H9 (cell line): ENCODE results near the gene LCMT2. TPM values are rescaled to one million over a fixed set of nuclear protein-coding genes. Genes with fewer than 3 reads are reported as not detected.

Experiments
- DNase-seq: peaks from one replicate; pipeline ENCODE4 v3.0.0-alpha.2; 2017
- H2AFZ ChIP-seq: one replicate; pipeline ENCODE4 v1.6.1; 2013; ENCODE audit warnings: mild to moderate bottlenecking, low read length, control low read depth, moderate library complexity
- H2AK5ac ChIP-seq: 2 replicates; pipeline ENCODE4 v1.6.1; 2013; ENCODE audit warnings: low read length, control low read depth, mixed read lengths; ENCODE audit not compliant: insufficient read length
- H2BK120ac ChIP-seq: one replicate; pipeline ENCODE4 v1.6.1; 2013; ENCODE audit warnings: low read depth, mild to moderate bottlenecking, low read length, control low read depth, inconsistent platforms; ENCODE audit not compliant: poor library complexity, severe bottlenecking
- H2BK12ac ChIP-seq: 2 replicates; pipeline ENCODE4 v1.6.1; 2013; ENCODE audit warnings: low read length, control low read depth, mixed read lengths, low read depth; ENCODE audit not compliant: insufficient read length
- H2BK15ac ChIP-seq: 2 replicates; pipeline ENCODE4 v1.6.1; 2013; ENCODE audit warnings: low read depth, low read length, control low read depth
- H2BK20ac ChIP-seq: one replicate; pipeline ENCODE4 v1.6.1; 2013; ENCODE audit warnings: low read depth, mild to moderate bottlenecking, low read length, control low read depth, inconsistent platforms; ENCODE audit not compliant: poor library complexity, severe bottlenecking
- H2BK5ac ChIP-seq: 2 replicates; pipeline ENCODE4 v1.6.1; 2013; ENCODE audit warnings: low read length, control low read depth, mixed read lengths; ENCODE audit not compliant: insufficient read length
- H3K14ac ChIP-seq: 2 replicates; pipeline ENCODE4 v1.6.1; 2013; ENCODE audit warnings: low read length, control low read depth; ENCODE audit not compliant: insufficient read depth
- H3K18ac ChIP-seq: 2 replicates; pipeline ENCODE4 v1.6.1; 2013; ENCODE audit warnings: low read depth, mild to moderate bottlenecking, mixed read lengths, low read length, control low read depth; ENCODE audit not compliant: insufficient read length
- H3K23ac ChIP-seq: 2 replicates; pipeline ENCODE4 v1.6.1; 2013; ENCODE audit warnings: low read length, control low read depth, mixed read lengths, low read depth; ENCODE audit not compliant: insufficient read length
- H3K23me2 ChIP-seq: 2 replicates; pipeline ENCODE4 v1.6.1; 2013; ENCODE audit warnings: low read depth, mild to moderate bottlenecking, mixed read lengths, low read length, control low read depth; ENCODE audit not compliant: insufficient read length, poor library complexity, severe bottlenecking
- H3K27ac ChIP-seq: 2 replicates; pipeline ENCODE4 v1.5.1; 2013; ENCODE audit warnings: low read length, control low read depth, mixed read lengths, low read depth; ENCODE audit not compliant: insufficient read length
- H3K27me3 ChIP-seq: 2 replicates; pipeline ENCODE4 v1.6.1; 2013; ENCODE audit warnings: low read length, control low read depth, inconsistent platforms; ENCODE audit not compliant: insufficient read depth
- H3K4ac ChIP-seq: 2 replicates; pipeline ENCODE4 v1.6.1; 2013; ENCODE audit warnings: low read depth, mild to moderate bottlenecking, control low read depth, inconsistent platforms, low read length, moderate library complexity
- H3K4me1 ChIP-seq: 2 replicates; pipeline ENCODE4 v1.6.1; 2013; ENCODE audit warnings: low read length, control low read depth, inconsistent platforms; ENCODE audit not compliant: insufficient read depth
- H3K4me2 ChIP-seq: 2 replicates; pipeline ENCODE4 v1.6.1; 2013; ENCODE audit warnings: low read length, control low read depth, mixed read lengths; ENCODE audit not compliant: insufficient read length, insufficient read depth
- H3K56ac ChIP-seq: 2 replicates; pipeline ENCODE4 v1.6.1; 2013; ENCODE audit warnings: low read depth, mild to moderate bottlenecking, mixed read lengths, low read length, control low read depth; ENCODE audit not compliant: insufficient read length
- H3K79me1 ChIP-seq: 2 replicates; pipeline ENCODE4 v1.6.1; 2013; ENCODE audit warnings: low read depth, mild to moderate bottlenecking, moderate library complexity, low read length, control low read depth, inconsistent platforms; ENCODE audit not compliant: insufficient read depth, poor library complexity, severe bottlenecking
- H3K79me2 ChIP-seq: 2 replicates; pipeline ENCODE4 v1.6.1; 2013; ENCODE audit warnings: low read length, control low read depth, inconsistent platforms; ENCODE audit not compliant: insufficient read depth
- H3K9ac ChIP-seq: 2 replicates; pipeline ENCODE4 v1.6.1; 2013; ENCODE audit warnings: low read length, control low read depth, mixed read lengths; ENCODE audit not compliant: insufficient read length; ENCODE audit errors: extremely low read depth
- H3K9me3 ChIP-seq: one replicate; pipeline ENCODE4 v1.6.1; 2013; ENCODE audit warnings: low read depth, low read length, inconsistent platforms; ENCODE audit not compliant: control insufficient read depth
- H3T11ph ChIP-seq: one replicate; pipeline ENCODE4 v1.6.1; 2013; ENCODE audit warnings: mild to moderate bottlenecking, low read length, control low read depth, inconsistent platforms
- H4K20me1 ChIP-seq: one replicate; pipeline ENCODE4 v1.6.1; 2013; ENCODE audit not compliant: control insufficient read depth, insufficient read length, insufficient read depth
- H4K5ac ChIP-seq: 2 replicates; pipeline ENCODE4 v1.6.1; 2013; ENCODE audit warnings: low read depth, mild to moderate bottlenecking, mixed read lengths, low read length, control low read depth; ENCODE audit not compliant: insufficient read length
- H4K8ac ChIP-seq: replicated peaks from 2 replicates; pipeline ENCODE4 v1.6.1; 2013; ENCODE audit warnings: low read length, control low read depth, mixed read lengths, low read depth; ENCODE audit not compliant: insufficient read length
- H4K91ac ChIP-seq: 2 replicates; pipeline ENCODE4 v1.6.1; 2013; ENCODE audit warnings: low read depth, mild to moderate bottlenecking, moderate library complexity, mixed read lengths, low read length, control low read depth; ENCODE audit not compliant: insufficient read length
- H3K27ac Mint-ChIP-seq, 3 experiments: 2 replicates in 2 of 3; 3 replicates in 1 of 3; pipeline ENCODE4 v1.8.0; 2020 to 2021; ENCODE audit warnings: mixed read lengths in 3 of 3, mild to moderate bottlenecking in 1 of 3, moderate library complexity in 1 of 3
- H3K27me3 Mint-ChIP-seq: 2 replicates; pipeline ENCODE4 v1.8.0; 2021; ENCODE audit warnings: low read depth, mild to moderate bottlenecking, moderate library complexity, mixed read lengths
- H3K36me3 Mint-ChIP-seq, 3 experiments: 2 replicates in 2 of 3; 3 replicates in 1 of 3; pipeline ENCODE4 v1.8.0; 2020 to 2021; ENCODE audit warnings: low read depth in 3 of 3, mixed read lengths in 3 of 3; ENCODE audit not compliant: insufficient read depth in 1 of 3
- H3K4me1 Mint-ChIP-seq, 2 experiments: 2 replicates each; pipeline ENCODE4 v1.8.0; 2020; ENCODE audit warnings: mixed read lengths in 2 of 2
- H3K4me3 Mint-ChIP-seq, 2 experiments: 2 replicates in 1 of 2; 3 replicates in 1 of 2; pipeline ENCODE4 v1.8.0; 2020 to 2021; ENCODE audit warnings: mild to moderate bottlenecking in 2 of 2, mixed read lengths in 2 of 2, moderate library complexity in 1 of 2
- H3K9me3 Mint-ChIP-seq, 2 experiments: 2 replicates in 1 of 2; 3 replicates in 1 of 2; pipeline ENCODE4 v1.8.0; 2020; ENCODE audit warnings: mild to moderate bottlenecking in 2 of 2, mixed read lengths in 2 of 2, moderate library complexity in 1 of 2
- WGBS: extraction: QIAGEN DNeasy Blood & Tissue Kit; methylation state at CpG from one replicate; pipeline ENCODE4 v1.1.7; 2013; ENCODE audit warnings: missing lambda C conversion rate, low lambda C conversion rate, mixed read lengths; ENCODE audit not compliant: insufficient read length; ENCODE audit errors: extremely low coverage; 5-methylcytosine and 5-hydroxymethylcytosine counted together
- total RNA-seq: library from RNA; stranded (reverse); gene quantifications from 2 replicates; pipeline ENCODE4 v1.2.1, GENCODE V29; 2021
- TF ChIP-seq, protein P1 (sequence below): fragments of 200-600 bp; sonication (generic); conservative IDR thresholded peaks from 3 replicates; pipeline ENCODE4 v1.8.0; 2021; ENCODE audit warnings: antibody characterized with exemption, mild to moderate bottlenecking

Gene LCMT2
- total RNA-seq, 1 experiment from 2014 or later = 16.5 TPM

DNA sequence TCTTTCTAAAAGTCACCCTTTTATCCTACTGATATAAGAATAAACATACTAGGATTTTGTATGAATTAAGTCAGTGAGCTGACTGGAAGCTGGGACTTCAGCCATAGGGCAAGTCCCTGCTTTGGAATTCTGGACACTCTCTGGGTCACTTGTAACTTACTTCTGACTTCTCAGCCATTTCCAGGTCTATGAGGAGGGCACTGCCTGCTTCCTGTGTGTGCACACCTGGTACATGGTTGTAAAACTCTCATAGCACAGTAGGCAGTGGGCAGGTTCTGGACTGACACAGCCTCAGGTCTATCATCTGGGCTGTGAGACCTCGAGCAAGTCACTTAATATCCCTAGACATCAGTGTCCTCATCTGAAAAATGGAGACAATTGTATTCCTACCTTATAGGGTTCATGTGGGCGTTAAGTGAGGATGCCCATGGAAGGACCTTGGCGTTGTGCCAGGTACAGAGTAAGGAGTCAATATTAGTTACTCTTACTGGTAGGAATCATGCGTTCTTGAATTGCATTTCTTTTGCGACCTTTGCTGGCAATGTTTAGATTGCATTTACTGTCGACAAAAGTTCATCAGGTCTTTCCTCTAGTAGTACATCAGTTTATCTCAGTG is 36.2 kb downstream of the LCMT2 start:
- no peak overlapping the region for H4K91ac ChIP-seq
- no peak overlapping the region for H2BK5ac ChIP-seq
- H2BK15ac ChIP-seq = no peak overlapping the region
- no peaks in the 10 kb centered on the region for H3K79me2 ChIP-seq
- no peak overlapping the region for H3K56ac ChIP-seq
- no peak overlapping the region for H4K8ac ChIP-seq
- no peaks in the 10 kb centered on the region for H3K9me3 ChIP-seq
- no peak overlapping the region for H3K4ac ChIP-seq
- no peaks in the 10 kb centered on the region for H3K79me1 ChIP-seq
- H3K9ac ChIP-seq = no peak overlapping the region
- H3K4me1 ChIP-seq = no peaks in the 10 kb centered on the region; the same call in 1 of the 2 replicates
- no peaks in the 10 kb centered on the region; the same call in 1 of the 2 replicates for H3K27me3 ChIP-seq
- no peak overlapping the region for H3K27ac ChIP-seq
- H3K27me3 Mint-ChIP-seq = peaks cover 18% of the 10 kb centered on the region
- no peak overlapping the region for H3K4me2 ChIP-seq
- peaks cover 18 to 25% of the 10 kb centered on the region in 2 experiments for H3K4me1 Mint-ChIP-seq
- H3T11ph ChIP-seq = no peak overlapping the region
- no peak overlapping the region for H3K14ac ChIP-seq
- H4K20me1 ChIP-seq = no peaks in the 10 kb centered on the region
- H2AFZ ChIP-seq = no peak overlapping the region
- H3K36me3 Mint-ChIP-seq = no peaks in the 10 kb centered on the region
- no peak overlapping the region for H2BK12ac ChIP-seq
- no peak for DNase-seq
- no CpG with 5 or more reads among the region's 6 CpGs for WGBS
- TF ChIP-seq, protein P1, sequence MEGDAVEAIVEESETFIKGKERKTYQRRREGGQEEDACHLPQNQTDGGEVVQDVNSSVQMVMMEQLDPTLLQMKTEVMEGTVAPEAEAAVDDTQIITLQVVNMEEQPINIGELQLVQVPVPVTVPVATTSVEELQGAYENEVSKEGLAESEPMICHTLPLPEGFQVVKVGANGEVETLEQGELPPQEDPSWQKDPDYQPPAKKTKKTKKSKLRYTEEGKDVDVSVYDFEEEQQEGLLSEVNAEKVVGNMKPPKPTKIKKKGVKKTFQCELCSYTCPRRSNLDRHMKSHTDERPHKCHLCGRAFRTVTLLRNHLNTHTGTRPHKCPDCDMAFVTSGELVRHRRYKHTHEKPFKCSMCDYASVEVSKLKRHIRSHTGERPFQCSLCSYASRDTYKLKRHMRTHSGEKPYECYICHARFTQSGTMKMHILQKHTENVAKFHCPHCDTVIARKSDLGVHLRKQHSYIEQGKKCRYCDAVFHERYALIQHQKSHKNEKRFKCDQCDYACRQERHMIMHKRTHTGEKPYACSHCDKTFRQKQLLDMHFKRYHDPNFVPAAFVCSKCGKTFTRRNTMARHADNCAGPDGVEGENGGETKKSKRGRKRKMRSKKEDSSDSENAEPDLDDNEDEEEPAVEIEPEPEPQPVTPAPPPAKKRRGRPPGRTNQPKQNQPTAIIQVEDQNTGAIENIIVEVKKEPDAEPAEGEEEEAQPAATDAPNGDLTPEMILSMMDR = no peak
- no peak overlapping the region for H3K4me3 Mint-ChIP-seq
- no peak overlapping the region for H3K27ac Mint-ChIP-seq
- no peak overlapping the region for H2AK5ac ChIP-seq
- H2BK20ac ChIP-seq = no peak overlapping the region
- H4K5ac ChIP-seq = no peak overlapping the region
- H3K9me3 Mint-ChIP-seq = no peaks in the 10 kb centered on the region; a peak in 2 of 5 replicates
- H2BK120ac ChIP-seq = no peak overlapping the region
- no peak overlapping the region for H3K23ac ChIP-seq
- no peak overlapping the region for H3K18ac ChIP-seq
- no peaks in the 10 kb centered on the region for H3K23me2 ChIP-seq
